Fibroblast of mammary gland (primary cell): ENCODE measurements around the gene ACSL1.
"Not testable (repeated sequence)": the region's sequence is repeated elsewhere in the genome, so short reads cannot be mapped to it uniquely, and the experiment has no call there.

Experiments
- DNase-seq: peaks from one replicate; pipeline ENCODE4 v3.0.0-alpha.2; 2010; ENCODE audit warnings: low read depth
- H3K4me3 ChIP-seq: 2 replicates; pipeline ENCODE4 v1.5.1; 2011; ENCODE audit warnings: low read depth, mild to moderate bottlenecking, low read length, moderate library complexity; ENCODE audit not compliant: control insufficient read depth
- TF ChIP-seq, protein P1 (sequence below): conservative IDR thresholded peaks from 2 replicates; pipeline ENCODE4 v1.5.1; 2011; ENCODE audit warnings: low read depth, low read length, inconsistent platforms; ENCODE audit not compliant: control insufficient read depth, insufficient read depth

The ACSL1 gene

DNA sequence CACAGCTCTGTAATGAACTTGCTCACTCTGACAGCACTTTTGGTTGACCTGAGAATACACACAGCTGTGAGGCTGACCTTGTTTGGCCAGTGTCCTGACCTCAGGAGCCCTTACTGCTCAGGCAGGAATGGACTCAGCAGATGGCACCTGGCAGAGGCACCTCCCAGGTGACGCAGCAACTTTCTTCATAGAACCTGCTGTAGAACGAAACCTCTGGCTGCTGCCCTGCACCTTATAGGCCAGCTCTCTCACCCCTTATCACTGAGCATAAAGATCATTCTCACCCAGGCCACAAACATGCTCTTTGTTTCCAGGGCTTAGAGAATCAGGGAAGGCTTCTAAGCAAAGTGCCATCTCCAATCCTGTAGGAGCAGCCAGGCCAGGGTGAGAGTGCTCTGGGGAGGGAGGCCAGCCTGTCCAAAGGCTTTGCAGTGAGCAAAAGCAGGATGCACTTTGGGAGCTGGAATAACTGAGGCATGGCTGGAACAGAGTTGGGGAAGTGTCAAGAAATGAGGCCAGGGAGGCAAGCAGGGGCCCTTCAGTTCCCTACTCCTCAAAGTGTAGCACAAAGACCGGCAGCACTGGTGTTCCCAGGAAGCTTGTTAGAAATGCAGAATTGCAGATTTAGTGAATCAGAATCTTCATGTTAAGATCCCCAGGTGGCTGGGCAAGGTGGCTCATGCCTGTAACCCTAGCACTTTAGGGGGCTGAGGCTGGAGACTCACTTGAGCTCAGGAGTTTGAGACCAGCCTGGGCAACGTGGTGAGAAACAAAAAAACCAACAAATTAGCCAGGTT is 78.5 kb downstream of the ACSL1 start:
- TF ChIP-seq, protein P1, sequence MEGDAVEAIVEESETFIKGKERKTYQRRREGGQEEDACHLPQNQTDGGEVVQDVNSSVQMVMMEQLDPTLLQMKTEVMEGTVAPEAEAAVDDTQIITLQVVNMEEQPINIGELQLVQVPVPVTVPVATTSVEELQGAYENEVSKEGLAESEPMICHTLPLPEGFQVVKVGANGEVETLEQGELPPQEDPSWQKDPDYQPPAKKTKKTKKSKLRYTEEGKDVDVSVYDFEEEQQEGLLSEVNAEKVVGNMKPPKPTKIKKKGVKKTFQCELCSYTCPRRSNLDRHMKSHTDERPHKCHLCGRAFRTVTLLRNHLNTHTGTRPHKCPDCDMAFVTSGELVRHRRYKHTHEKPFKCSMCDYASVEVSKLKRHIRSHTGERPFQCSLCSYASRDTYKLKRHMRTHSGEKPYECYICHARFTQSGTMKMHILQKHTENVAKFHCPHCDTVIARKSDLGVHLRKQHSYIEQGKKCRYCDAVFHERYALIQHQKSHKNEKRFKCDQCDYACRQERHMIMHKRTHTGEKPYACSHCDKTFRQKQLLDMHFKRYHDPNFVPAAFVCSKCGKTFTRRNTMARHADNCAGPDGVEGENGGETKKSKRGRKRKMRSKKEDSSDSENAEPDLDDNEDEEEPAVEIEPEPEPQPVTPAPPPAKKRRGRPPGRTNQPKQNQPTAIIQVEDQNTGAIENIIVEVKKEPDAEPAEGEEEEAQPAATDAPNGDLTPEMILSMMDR, result no peak
- DNase-seq, result no peak
- no peak overlapping the region for H3K4me3 ChIP-seq

DNA sequence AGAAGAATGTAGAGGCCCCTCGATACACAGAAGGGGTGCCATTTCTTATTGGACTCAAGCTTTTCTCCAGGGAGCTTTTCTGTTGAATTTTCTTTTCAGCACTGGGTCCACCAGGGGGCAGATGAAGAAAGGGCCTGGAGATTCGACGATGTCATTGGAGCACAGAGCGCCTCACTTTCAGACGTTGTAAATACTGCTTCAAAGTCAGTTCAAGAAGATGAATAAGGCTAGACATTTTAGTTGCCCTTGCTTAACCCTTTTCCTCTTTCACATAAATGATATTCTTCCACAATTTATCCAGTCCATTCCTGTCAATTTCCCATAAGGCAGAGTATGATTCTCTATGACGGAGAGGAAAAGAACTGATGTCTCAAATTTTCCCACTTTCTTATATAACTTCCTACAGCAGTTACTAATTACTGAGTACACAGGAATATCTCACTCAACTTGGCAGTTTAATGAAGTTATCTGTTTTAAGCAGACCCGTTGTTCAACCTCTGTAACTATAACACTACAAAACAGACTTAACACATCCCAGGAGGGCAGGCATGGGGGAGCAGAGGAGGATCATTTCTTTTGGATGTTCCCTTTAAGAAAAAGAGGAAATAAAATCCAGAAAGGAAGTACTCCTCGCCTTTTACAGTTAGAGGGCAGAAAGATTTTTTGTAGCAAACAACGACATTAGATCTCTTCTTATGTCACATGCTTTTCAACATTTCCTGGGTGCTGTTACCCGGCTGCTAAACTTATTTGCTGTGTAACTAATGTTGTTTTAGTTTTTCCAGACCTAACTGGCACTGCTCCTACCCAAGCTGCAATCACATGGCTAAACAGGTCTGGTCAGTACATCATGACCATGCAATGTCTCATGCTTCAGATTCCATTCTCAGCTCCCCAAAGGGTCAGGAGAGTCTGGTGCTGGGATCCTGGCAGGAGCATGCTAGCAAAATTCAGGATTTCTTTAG is 79.7 kb downstream of the ACSL1 start:
- DNase-seq, result peak; percentile 91
- no peak overlapping the region for H3K4me3 ChIP-seq
- TF ChIP-seq, protein P1, result peak; percentile 88

DNA sequence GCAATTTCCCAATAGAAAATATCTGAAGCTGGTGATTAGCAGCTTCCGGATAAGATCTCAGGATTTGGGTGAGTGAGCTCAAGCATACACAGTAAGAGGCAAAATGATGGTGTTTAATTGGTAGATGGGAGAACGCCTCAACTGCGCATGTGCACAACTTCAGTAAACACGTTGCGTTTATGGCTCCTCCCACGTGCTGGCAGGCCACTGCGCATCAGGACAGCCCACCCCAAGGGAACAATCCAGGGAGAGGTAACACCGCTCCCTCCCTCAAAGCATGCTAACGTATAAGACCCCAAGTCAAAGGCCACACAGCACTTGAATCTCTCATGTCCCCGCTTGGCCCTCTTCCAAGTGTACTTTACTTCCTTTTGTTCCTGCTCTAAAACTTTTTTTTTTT is 81.5 kb downstream of the ACSL1 start:
- DNase-seq, result no peak
- no peak overlapping the region for H3K4me3 ChIP-seq
- TF ChIP-seq, protein P1, result no peak

DNA sequence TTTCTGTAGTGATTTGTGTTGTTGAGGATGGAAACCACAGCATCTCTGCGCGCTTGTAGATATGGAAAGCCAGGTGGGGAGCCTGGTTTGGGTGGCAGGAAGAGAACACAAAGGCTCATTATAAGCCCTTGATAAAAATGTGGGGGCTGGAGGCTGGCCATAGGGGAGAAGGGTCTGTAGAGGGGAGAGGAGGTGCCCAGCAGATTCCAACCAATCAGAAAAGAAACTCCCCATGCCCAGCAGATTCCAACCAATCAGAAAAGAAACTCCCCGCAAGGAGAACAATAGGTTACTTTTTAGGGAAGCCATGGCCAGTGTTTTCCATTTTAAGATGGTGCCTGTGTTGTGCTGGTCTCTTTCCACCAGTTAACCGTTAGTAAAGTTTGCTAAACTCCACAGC is 82.1 kb downstream of the ACSL1 start:
- TF ChIP-seq, protein P1, result no peak
- no peak overlapping the region for H3K4me3 ChIP-seq
- DNase-seq, result no peak

GRCh38 chr4:184741651-184742050 is 84.1 kb downstream of the ACSL1 start:
- DNase-seq, H3K4me3 ChIP-seq: not testable (repeated sequence)

GRCh38 chr4:184740980-184741391 is 84.8 kb downstream of the ACSL1 start:
- H3K4me3 ChIP-seq, result no peak overlapping the region

DNA sequence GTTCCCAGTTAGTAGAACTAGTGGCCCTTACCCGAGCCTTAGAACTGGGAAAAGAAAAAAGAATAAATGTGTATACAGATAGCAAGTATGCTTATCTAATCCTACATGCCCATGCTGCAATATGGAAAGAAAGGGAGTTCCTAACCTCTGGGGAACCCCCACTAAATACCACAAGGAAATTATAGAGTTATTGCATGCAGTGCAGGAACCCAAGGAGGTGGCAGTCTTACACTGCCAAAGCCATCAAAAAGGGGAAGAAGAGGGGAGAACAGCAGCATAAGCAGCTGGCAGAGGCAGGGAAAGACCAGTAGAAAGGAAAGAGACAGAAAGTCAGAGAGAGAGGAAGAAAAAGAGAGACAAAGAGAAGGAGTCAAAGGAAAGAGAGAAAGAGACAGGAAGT is 86.2 kb downstream of the ACSL1 start:
- H3K4me3 ChIP-seq, DNase-seq: not testable (repeated sequence)

More at GRCh38 chr4:184740980-184741391, 84.8 kb downstream of the ACSL1 start:
- TF ChIP-seq, protein P1, result no peak
- DNase-seq, result no peak
